ENCODE data around the gene TMEM184B.
A peak's percentile ranks its signal among the peaks of the same experiment; 100 is the strongest.

Gene TMEM184B

GRCh38 chr22:38220653-38221386, 52.0 kb downstream of the TMEM184B start:
- Histone ChIP-seq H3K9me3 (ENCODE audit: control insufficient read depth, insufficient read depth, low read depth, low read length) (no peaks in the 10 kb centered on the region), H3K27ac (ENCODE audit: low read depth, low read length) (no peak overlapping the region)

GRCh38 chr22:38220163-38220562, 52.6 kb downstream of the TMEM184B start:
- peaks cover 37% of the 10 kb centered on the region for H3K36me3 ChIP-seq (ENCODE audit: control insufficient read depth, insufficient read depth, low read length)
- peaks cover 33% of the 10 kb centered on the region for H3K4me1 ChIP-seq (ENCODE audit: control insufficient read depth, insufficient read depth, low read length)
- H3K9me3 ChIP-seq (ENCODE audit: control insufficient read depth, insufficient read depth, low read depth, low read length): no peaks in the 10 kb centered on the region
- H3K9ac ChIP-seq (ENCODE audit: low read length): peak overlapping the region; percentile 17
- H3K27ac ChIP-seq (ENCODE audit: low read depth, low read length): peak overlapping the region; percentile 46; the same call in 1 of the 2 replicates
- H3K4me3 ChIP-seq (ENCODE audit: low read depth, low read length): no peak overlapping the region
- no peaks in the 10 kb centered on the region for H3K27me3 ChIP-seq (ENCODE audit: control insufficient read depth, insufficient read depth, low read length)

More at GRCh38 chr22:38220653-38221386, 52.0 kb downstream of the TMEM184B start:
- Histone ChIP-seq H3K4me1 (ENCODE audit: control insufficient read depth, insufficient read depth, low read length) (peaks cover 29% of the 10 kb centered on the region), H3K36me3 (ENCODE audit: control insufficient read depth, insufficient read depth, low read length) (peaks cover 43% of the 10 kb centered on the region), H3K9ac (ENCODE audit: low read length) (no peak overlapping the region), H3K4me3 (ENCODE audit: low read depth, low read length) (no peak overlapping the region), H3K27me3 (ENCODE audit: control insufficient read depth, insufficient read depth, low read length) (no peaks in the 10 kb centered on the region)

DNA sequence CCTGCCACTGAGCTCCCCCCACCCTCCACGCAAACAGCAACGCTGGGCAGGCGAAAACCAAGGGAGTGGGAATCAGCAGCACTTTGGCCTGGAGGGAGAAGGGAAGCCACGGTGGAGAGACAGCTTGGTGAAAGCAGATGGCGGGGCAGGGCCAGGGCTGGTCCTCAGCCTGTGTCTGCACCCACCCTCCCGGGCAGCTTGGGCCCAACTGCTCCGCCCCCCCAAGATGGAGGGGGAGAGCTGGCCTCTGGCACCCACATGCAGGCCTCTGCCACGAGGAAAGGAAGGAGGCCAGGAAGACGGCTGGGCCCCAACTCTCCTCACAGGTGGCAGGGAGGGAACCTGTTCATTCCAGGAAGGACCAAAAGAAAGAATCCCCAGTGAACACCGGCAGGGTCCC, 53.2 kb downstream of the TMEM184B start:
- Histone ChIP-seq H3K9me3 (ENCODE audit: control insufficient read depth, insufficient read depth, low read depth, low read length) (no peaks in the 10 kb centered on the region), H3K4me1 (ENCODE audit: control insufficient read depth, insufficient read depth, low read length) (peaks cover 37% of the 10 kb centered on the region), H3K27me3 (ENCODE audit: control insufficient read depth, insufficient read depth, low read length) (no peaks in the 10 kb centered on the region; the same call in 1 of the 2 replicates), H3K36me3 (ENCODE audit: control insufficient read depth, insufficient read depth, low read length) (peaks cover 32% of the 10 kb centered on the region), H3K27ac (ENCODE audit: low read depth, low read length) (peak overlapping the region; percentile 46; the same call in 1 of the 2 replicates), H3K4me3 (ENCODE audit: low read depth, low read length) (no peak overlapping the region), H3K9ac (ENCODE audit: low read length) (peak overlapping the region; percentile 25)

GRCh38 chr22:38218661-38219622, 53.9 kb downstream of the TMEM184B start:
- peaks cover 6% of the 10 kb centered on the region for H3K27me3 ChIP-seq (ENCODE audit: control insufficient read depth, insufficient read depth, low read length)
- peak overlapping the region; percentile 53 for H3K9ac ChIP-seq (ENCODE audit: low read length)
- no peaks in the 10 kb centered on the region for H3K9me3 ChIP-seq (ENCODE audit: control insufficient read depth, insufficient read depth, low read depth, low read length)
- peak overlapping the region; percentile 83 for H3K27ac ChIP-seq (ENCODE audit: low read depth, low read length)
- H3K4me1 ChIP-seq (ENCODE audit: control insufficient read depth, insufficient read depth, low read length): peaks cover 42% of the 10 kb centered on the region
- peaks cover 27% of the 10 kb centered on the region for H3K36me3 ChIP-seq (ENCODE audit: control insufficient read depth, insufficient read depth, low read length)
- no peak overlapping the region for H3K4me3 ChIP-seq (ENCODE audit: low read depth, low read length)

DNA sequence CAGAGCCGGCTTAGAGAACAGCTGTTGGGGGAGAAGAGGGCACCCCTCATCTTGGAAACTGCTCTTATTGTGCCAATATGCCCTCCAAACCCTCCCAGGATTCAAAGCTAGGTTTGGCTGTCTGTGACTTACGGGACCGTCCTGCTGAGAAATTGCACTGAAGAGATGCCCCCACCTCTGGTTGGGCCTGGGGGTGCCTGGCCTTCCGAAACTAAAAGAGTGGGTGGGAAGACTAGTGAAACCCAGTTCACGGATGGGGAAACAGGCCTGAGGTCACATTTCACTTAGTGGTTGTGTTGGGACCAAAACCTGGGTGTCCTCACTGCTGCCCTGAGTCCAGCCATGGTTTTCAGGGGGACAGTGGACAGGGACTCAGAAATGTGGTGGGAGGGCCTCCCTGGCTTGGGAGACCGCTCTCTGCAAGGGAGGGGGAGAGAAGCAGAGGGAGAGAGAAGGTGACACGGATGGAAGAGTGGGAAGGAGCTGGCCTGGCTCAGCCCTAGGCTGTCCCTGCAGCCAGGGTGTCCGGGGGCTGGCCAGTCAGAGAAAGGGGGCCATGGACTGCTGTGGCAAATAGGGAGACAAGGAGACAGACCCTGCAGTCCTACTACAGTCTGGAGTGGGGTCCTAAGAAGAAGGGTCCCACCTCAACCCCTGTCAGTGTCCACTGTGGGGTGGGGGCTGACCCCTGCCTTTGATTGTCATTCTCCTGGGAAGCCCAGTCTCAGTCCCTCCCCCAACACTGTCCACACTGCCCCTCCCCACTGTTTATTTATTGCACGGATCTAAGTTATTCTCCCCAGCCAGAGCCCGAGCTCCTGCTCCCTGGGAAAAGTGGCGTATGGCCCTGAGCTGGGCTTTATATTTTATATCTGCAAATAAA, 57.4 kb downstream of the TMEM184B start:
- Histone ChIP-seq H3K27me3 (ENCODE audit: control insufficient read depth, insufficient read depth, low read length) (peaks cover 15% of the 10 kb centered on the region), H3K9me3 (ENCODE audit: control insufficient read depth, insufficient read depth, low read depth, low read length) (no peaks in the 10 kb centered on the region), H3K36me3 (ENCODE audit: control insufficient read depth, insufficient read depth, low read length) (no peaks in the 10 kb centered on the region), H3K4me3 (ENCODE audit: low read depth, low read length) (peak overlapping the region; percentile 27; the same call in 1 of the 2 replicates), H3K9ac (ENCODE audit: low read length) (no peak overlapping the region), H3K27ac (ENCODE audit: low read depth, low read length) (no peak overlapping the region), H3K4me1 (ENCODE audit: control insufficient read depth, insufficient read depth, low read length) (peaks cover 43% of the 10 kb centered on the region)

DNA sequence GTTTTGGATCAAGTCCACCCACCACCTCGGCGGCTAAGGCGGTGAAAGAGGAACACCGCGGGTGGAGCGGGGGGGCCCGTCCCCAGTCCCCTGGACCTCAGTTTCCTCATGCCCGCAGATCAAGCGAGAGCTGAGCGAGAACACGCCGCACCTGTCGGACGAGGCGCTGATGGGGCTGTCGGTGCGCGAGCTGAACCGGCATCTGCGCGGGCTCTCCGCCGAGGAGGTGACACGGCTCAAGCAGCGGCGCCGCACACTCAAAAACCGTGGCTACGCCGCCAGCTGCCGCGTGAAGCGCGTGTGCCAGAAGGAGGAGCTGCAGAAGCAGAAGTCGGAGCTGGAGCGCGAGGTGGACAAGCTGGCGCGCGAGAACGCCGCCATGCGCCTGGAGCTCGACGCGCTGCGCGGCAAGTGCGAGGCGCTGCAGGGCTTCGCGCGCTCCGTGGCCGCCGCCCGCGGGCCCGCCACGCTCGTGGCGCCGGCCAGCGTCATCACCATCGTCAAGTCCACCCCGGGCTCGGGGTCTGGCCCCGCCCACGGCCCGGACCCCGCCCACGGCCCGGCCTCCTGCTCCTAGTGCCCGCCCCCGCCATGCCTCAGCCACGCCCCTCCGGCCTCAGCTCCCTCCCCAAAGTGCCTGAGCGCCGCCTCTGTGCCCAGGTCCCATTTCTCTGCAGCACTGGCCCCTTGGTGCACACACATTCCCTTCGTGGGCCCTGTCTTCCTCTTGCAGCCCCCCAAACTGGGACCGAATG, 58.3 kb downstream of the TMEM184B start:
- Histone ChIP-seq H3K27ac (ENCODE audit: low read depth, low read length) (no peak overlapping the region), H3K9ac (ENCODE audit: low read length) (peak overlapping the region; percentile 30), H3K27me3 (ENCODE audit: control insufficient read depth, insufficient read depth, low read length) (peaks cover 15% of the 10 kb centered on the region)

GRCh38 chr22:38213990-38214301, 58.9 kb downstream of the TMEM184B start:
- Histone ChIP-seq H3K9me3 (ENCODE audit: control insufficient read depth, insufficient read depth, low read depth, low read length) (no peaks in the 10 kb centered on the region), H3K4me1 (ENCODE audit: control insufficient read depth, insufficient read depth, low read length) (peaks cover 30% of the 10 kb centered on the region), H3K27me3 (ENCODE audit: control insufficient read depth, insufficient read depth, low read length) (peaks cover 15% of the 10 kb centered on the region), H3K36me3 (ENCODE audit: control insufficient read depth, insufficient read depth, low read length) (no peaks in the 10 kb centered on the region), H3K4me3 (ENCODE audit: low read depth, low read length) (peak overlapping the region; percentile 60), H3K27ac (ENCODE audit: low read depth, low read length) (no peak overlapping the region), H3K9ac (ENCODE audit: low read length) (peak overlapping the region; percentile 30)

More for the DNA sequence above, 58.3 kb downstream of the TMEM184B start:
- no peaks in the 10 kb centered on the region for H3K36me3 ChIP-seq (ENCODE audit: control insufficient read depth, insufficient read depth, low read length)
- H3K9me3 ChIP-seq (ENCODE audit: control insufficient read depth, insufficient read depth, low read depth, low read length): no peaks in the 10 kb centered on the region
- peaks cover 36% of the 10 kb centered on the region for H3K4me1 ChIP-seq (ENCODE audit: control insufficient read depth, insufficient read depth, low read length)
- H3K4me3 ChIP-seq (ENCODE audit: low read depth, low read length): peak overlapping the region; percentile 60

GRCh38 chr22:38213319-38213989, 59.4 kb downstream of the TMEM184B start:
- H3K9ac ChIP-seq (ENCODE audit: low read length): no peak overlapping the region

GRCh38 chr22:38212442-38212841, 60.4 kb downstream of the TMEM184B start:
- Histone ChIP-seq H3K36me3 (ENCODE audit: control insufficient read depth, insufficient read depth, low read length) (no peaks in the 10 kb centered on the region), H3K9ac (ENCODE audit: low read length) (no peak overlapping the region), H3K9me3 (ENCODE audit: control insufficient read depth, insufficient read depth, low read depth, low read length) (no peaks in the 10 kb centered on the region), H3K4me3 (ENCODE audit: low read depth, low read length) (no peak overlapping the region), H3K27ac (ENCODE audit: low read depth, low read length) (no peak overlapping the region), H3K27me3 (ENCODE audit: control insufficient read depth, insufficient read depth, low read length) (peaks cover 15% of the 10 kb centered on the region), H3K4me1 (ENCODE audit: control insufficient read depth, insufficient read depth, low read length) (peaks cover 17% of the 10 kb centered on the region)

More at GRCh38 chr22:38213319-38213989, 59.4 kb downstream of the TMEM184B start:
- H3K4me3 ChIP-seq (ENCODE audit: low read depth, low read length): no peak overlapping the region
- peaks cover 25% of the 10 kb centered on the region for H3K4me1 ChIP-seq (ENCODE audit: control insufficient read depth, insufficient read depth, low read length)
- H3K27ac ChIP-seq (ENCODE audit: low read depth, low read length): no peak overlapping the region
- H3K36me3 ChIP-seq (ENCODE audit: control insufficient read depth, insufficient read depth, low read length): no peaks in the 10 kb centered on the region
- no peaks in the 10 kb centered on the region for H3K9me3 ChIP-seq (ENCODE audit: control insufficient read depth, insufficient read depth, low read depth, low read length)
- H3K27me3 ChIP-seq (ENCODE audit: control insufficient read depth, insufficient read depth, low read length): peaks cover 15% of the 10 kb centered on the region

Measured in HUES6 (cell line).